Measurements from ENCODE around the gene UBE4B.
"Not testable (repeated sequence)": the region's sequence is repeated elsewhere in the genome, so short reads cannot be mapped to it uniquely, and the experiment has no call there.

The UBE4B gene

DNA sequence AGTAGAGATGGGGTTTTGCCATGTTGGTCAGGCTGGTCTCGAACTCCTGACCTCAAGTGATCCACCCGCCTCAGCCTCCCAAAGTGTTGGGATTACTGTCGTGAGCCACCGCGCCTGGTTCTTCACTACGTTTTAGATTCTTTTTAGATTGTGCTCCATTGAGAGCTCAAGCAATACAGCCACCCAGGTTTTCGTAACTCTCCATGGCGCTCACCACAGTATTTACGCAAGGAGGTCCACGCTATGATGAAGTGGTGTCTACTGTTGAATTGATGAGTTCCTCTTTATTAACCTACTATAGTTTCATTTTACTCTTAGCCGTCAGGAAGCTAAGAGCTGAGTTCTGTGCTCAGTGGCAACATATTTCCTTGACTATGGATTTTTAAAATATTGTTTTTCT lies 175.8 kb downstream of the UBE4B start:
- peak in 1 of 58 donors; percentile 20 for DNase-seq

GRCh38 chr1:10209590-10209904 lies 176.8 kb downstream of the UBE4B start:
- no peak for DNase-seq

DNA sequence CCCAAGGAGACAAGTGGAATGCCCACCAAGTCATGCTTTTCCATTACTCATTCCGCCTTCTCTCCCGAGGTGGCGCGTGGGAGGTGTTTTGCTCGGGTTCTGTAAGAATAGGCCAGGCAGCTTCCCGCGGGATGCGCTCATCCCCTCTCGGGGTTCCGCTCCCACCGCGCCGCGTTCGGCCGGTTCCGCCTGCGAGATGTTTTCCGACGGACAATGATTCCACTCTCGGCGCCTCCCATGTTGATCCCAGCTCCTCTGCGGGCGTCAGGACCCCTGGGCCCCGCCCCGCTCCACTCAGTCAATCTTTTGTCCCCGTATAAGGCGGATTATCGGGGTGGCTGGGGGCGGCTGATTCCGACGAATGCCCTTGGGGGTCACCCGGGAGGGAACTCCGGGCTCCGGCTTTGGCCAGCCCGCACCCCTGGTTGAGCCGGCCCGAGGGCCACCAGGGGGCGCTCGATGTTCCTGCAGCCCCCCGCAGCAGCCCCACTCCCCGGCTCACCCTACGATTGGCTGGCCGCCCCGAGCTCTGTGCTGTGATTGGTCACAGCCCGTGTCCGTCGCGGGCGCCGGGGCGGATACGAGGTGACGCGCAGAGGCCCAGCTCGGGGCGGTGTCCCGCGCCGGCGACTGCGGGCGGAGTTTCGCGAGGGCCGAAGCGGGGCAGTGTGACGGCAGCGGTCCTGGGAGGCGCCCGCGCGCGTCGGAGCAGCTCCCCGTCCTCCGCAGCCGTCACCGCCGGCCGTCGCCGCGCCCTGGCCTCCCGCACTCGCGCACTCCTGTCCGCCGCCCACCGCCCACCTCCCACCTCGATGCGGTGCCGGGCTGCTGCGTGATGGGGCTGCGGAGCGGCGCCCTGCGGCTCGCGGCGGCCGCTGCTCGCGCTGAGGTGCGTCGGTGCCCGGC lies 177.4 kb downstream of the UBE4B start, which contains the start of gene KIF1B:
TSS of gene KIF1B (plus strand) at position 666 of the 906 bp plus-strand sequence. CDS start 21,759 bp downstream, outside the sequence.
- peak; percentile 85 to 100 (median 97) for DNase-seq

- DNase-seq: peak; percentile 45 to 96 (median 84)
These were observed 178.4 kb downstream of the UBE4B start for GRCh38 chr1:10210841-10211804.

- peak in 33 of 58 donors; percentile 24 to 85 (median 64) for DNase-seq
These were observed 179.2 kb downstream of the UBE4B start for GRCh38 chr1:10211805-10212410.

DNA sequence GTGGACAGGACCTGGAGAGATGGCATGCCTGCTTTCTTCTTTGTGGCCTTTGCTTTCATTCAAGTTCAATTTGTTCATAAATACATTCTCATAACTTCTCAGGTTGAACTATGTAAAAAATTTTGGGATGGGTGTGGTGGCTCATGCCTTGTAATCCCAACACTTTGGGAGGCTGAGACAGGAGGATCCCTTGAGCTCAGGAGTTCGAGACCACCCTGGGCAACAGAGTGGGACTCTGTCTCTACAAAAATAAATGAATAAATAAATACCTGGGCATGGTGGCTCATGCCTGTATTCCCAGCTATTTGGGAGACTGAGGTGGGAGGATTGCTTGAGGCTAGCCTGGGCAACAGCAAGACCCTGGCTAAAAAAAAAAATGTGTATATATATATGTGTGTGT lies 179.7 kb downstream of the UBE4B start:
- DNase-seq: no peak

- DNase-seq: peak in 5 of 58 donors; percentile 1 to 61 (median 15)
These were observed 180.5 kb downstream of the UBE4B start for GRCh38 chr1:10213186-10213705.

GRCh38 chr1:10216090-10216749 lies 183.5 kb downstream of the UBE4B start:
- DNase-seq: no peak

DNA sequence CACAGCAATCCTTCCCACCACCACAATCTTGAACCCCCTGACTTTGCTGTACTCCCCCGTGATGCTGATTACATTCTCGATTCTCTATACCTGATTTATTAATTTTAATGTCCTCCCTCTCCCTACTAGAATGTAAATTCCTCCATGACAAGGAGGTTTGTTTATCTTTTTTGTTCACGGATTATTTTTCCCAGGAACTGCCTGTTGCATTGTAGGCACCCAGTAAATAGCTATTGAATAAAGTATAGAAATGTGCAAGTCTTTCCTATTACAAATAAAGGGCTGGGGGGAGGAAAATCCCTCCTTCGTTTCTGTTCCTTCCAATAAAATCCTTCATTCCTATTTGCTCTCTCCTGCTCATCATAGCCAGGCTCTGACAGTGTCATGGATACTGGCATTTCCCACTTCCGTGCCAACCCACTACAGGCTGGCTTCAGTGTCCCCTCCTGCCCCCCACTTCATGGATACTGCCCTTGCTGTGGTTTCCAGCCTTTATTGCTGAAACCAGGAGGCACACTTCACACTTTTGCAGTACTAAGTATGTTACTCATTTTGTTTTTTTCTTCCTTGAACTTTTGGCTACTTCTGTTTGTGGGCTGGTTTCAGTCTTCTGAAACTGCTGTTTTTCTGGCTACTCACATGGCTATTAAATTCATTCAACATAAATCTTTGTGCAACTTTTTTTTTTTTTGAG lies 185.1 kb downstream of the UBE4B start:
- DNase-seq: peak in 7 of 58 donors; percentile 1 to 33 (median 3)

GRCh38 chr1:10220200-10220599 lies 187.4 kb downstream of the UBE4B start:
- no peak for DNase-seq

GRCh38 chr1:10220657-10221056 lies 187.9 kb downstream of the UBE4B start:
- not testable (repeated sequence) for DNase-seq

DNA sequence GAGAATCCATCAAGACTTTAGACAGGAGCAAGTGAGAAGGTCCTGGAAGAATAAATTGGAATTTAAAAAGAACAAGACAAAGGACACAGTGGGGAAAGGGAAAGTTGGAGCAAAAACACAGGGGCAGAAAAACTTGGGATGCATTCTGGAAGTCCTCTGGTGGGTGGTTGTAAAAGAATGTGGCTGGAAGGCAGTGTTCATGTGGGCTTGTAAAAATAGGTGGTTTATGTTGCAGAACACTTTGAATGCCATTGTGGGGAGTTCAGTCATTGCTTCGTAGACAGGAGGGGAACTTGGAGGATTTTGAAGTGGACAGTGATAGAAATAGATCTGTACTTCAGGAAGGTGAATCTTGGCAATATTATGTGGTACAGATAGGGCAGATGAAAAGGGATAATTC lies 192.8 kb downstream of the UBE4B start:
- DNase-seq: no peak

GRCh38 chr1:10228528-10228927 lies 195.8 kb downstream of the UBE4B start:
- no peak for DNase-seq

- DNase-seq: no peak
These were observed 197.1 kb downstream of the UBE4B start for GRCh38 chr1:10229903-10230302.

All from anterior cingulate cortex (tissue), 58 donors.